ENCODE results near the gene COPZ1.
A peak's percentile ranks its signal among the peaks of the same experiment; 100 is the strongest.

Gene COPZ1

DNA sequence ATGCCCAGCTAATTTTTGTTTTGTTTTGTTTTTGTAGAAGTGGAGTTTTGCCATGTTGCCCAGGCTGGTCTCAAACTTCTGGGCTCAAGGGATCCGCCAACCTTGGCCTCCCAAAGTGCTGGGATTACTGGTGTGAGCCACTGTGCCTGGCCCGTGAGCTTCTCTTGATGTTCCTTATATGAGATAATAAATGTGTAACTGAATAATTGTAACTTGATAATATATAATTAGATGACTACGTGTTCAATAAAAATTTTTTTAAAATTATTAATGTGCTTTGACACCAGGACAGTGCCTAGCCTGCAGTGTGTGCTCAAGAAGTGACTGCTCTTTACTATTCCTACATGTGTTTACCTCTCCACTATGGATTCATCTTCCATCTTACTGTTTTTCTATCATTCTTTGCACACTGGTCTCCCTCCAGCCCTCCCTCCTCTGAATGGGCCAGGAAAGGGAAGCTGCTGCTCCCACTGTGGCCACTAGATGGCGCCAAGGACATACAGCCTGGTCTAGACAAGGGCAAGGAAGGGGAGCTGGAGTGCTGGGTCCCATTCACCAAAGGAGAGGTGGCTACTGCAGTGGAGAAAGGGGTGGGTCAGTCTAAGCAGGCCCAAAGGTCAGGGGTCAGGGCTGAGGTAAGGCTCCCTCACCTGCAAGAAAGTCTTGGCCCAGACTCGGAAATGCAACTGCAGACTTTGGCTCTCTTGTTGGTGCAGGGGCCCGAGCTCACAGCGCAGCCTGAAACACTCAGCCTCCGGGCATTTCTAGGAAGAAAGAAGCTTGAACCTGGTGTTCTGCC, 74.3 kb downstream of the COPZ1 start:
- peak; percentile 72 for DNase-seq

DNA sequence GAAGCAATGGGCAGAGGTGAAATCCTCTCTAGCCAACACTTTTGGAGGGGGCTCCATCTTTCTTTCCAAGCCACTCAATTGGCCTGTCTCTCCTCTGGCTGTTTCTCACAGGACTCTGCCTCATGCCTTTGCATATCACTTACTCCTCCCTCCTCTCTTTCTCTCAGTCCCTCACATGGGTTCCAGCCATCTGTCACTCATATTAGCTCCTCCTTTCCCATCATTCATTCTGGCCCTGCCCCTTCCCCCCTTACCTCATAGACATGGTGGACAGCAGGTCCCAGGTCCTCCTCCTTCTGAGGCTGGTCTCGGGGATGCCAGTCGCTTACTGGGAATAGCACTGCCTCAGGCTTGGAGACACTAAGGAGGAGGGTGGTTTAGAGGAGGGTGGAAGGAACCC, 76.2 kb downstream of the COPZ1 start:
- no peak for DNase-seq

Measured in kidney glomerular epithelial cell (primary cell).